ENCODE data around the gene MAP3K20. TPM values are rescaled to one million over a fixed set of nuclear protein-coding genes. Genes with fewer than 3 reads are reported as not detected.

The MAP3K20 gene
- total and polyA plus RNA-seq, 2 donors (not counting 3 experiments of a cell fraction or from before 2014, with no cell fraction given) = 7.8 to 31.5 TPM

DNA sequence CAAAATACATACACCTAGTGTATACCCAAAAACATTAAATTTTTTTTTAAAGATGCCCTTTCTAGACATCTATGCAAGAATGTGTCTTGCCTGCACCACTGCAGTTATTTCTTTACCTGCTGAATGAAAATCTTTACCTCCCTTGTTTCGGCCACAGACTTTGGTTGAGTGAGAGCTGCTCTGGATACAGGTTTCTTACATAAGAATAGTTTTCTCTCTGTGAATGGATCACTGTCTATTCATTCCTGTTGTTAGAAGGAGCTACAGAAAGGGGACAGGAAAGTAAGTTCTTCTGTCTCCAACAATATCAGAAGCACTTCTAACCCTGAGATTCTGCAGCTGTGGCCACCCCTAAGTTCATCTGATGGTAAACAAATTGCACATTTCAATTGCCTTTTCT lies 166.0 kb downstream of the MAP3K20 start:
- no peaks in the 10 kb centered on the region for H3K27me3 ChIP-seq (ENCODE audit: control insufficient read depth in 2 of 2, insufficient read depth in 2 of 2, low read length in 2 of 2)
- no peak overlapping the region for H3K27ac ChIP-seq (ENCODE audit: insufficient read depth, low read depth, low read length)
- no peaks in the 10 kb centered on the region for H3K9me3 ChIP-seq (replicated peaks; ENCODE audit: control insufficient read depth, insufficient read depth, low read length)
- H3K9me1 ChIP-seq (replicated peaks; ENCODE audit: control insufficient read depth, extremely low read depth, insufficient read depth, low read length) = no peaks in the 10 kb centered on the region
- no TSS peak for BruUV-seq (replicated peaks)
- TF ChIP-seq POLR2A (IDR thresholded peaks at IDR 0.05; ENCODE audit: low read depth, low read length) (no peak), JUN (IDR thresholded peaks at IDR 0.05; ENCODE audit: borderline replicate concordance, insufficient read depth, insufficient read length, low read depth) (no peak), POLR2AphosphoS5 (IDR thresholded peaks at IDR 0.05; ENCODE audit: insufficient read depth, low read depth, low read length) (no peak), FOS (IDR thresholded peaks at IDR 0.05; ENCODE audit: borderline replicate concordance, insufficient read depth, low read length) (no peak), MYC (IDR thresholded peaks at IDR 0.05; ENCODE audit: low read depth, low read length) (no peak)
- TF ChIP-seq, protein P1, sequence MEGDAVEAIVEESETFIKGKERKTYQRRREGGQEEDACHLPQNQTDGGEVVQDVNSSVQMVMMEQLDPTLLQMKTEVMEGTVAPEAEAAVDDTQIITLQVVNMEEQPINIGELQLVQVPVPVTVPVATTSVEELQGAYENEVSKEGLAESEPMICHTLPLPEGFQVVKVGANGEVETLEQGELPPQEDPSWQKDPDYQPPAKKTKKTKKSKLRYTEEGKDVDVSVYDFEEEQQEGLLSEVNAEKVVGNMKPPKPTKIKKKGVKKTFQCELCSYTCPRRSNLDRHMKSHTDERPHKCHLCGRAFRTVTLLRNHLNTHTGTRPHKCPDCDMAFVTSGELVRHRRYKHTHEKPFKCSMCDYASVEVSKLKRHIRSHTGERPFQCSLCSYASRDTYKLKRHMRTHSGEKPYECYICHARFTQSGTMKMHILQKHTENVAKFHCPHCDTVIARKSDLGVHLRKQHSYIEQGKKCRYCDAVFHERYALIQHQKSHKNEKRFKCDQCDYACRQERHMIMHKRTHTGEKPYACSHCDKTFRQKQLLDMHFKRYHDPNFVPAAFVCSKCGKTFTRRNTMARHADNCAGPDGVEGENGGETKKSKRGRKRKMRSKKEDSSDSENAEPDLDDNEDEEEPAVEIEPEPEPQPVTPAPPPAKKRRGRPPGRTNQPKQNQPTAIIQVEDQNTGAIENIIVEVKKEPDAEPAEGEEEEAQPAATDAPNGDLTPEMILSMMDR (IDR thresholded peaks at IDR 0.05; ENCODE audit: extremely low read depth in 1 of 2, insufficient read depth in 1 of 2, low read depth in 1 of 2, low read length in 2 of 2) = no peak
- TF ChIP-seq, protein P2, sequence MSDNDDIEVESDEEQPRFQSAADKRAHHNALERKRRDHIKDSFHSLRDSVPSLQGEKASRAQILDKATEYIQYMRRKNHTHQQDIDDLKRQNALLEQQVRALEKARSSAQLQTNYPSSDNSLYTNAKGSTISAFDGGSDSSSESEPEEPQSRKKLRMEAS (IDR thresholded peaks at IDR 0.05; ENCODE audit: insufficient read depth, insufficient read length) = no peak
- H3K79me2 ChIP-seq (ENCODE audit: control insufficient read depth, insufficient read depth, low read length) = no peaks in the 10 kb centered on the region
- no peaks in the 10 kb centered on the region for H3K4me1 ChIP-seq (ENCODE audit: control insufficient read depth, extremely low read depth, insufficient read depth, low read length)
- CTCF ChIA-PET = interaction anchor here (0.9 to 1.7 kb wide), 2 partner anchors 10 to 150 kb away, joined by 3 to 5 read pairs; no protein-coding TSS in a partner anchor
- POLR2A ChIA-PET = no interaction called here
- H3K4me2 ChIP-seq (ENCODE audit: insufficient read depth, low read length) = no peak overlapping the region
- no peak overlapping the region for H3K4me3 ChIP-seq (replicated peaks in 1 of 3; ENCODE audit: insufficient read depth in 1 of 3, low read depth in 1 of 3, low read length in 3 of 3)
- H4K20me1 ChIP-seq (replicated peaks; ENCODE audit: control insufficient read depth, extremely low read depth, insufficient read depth, low read length) = no peaks in the 10 kb centered on the region
- dilution Hi-C loops (cut with MboI; ENCODE audit: extremely low pct_ligation_motif_present, low sequenced_read_pairs) = no loop called here
- no peak for DNase-seq (ENCODE audit: low read depth, low spot score)
- no peaks in the 10 kb centered on the region for H3K36me3 ChIP-seq (ENCODE audit: control insufficient read depth in 2 of 2, extremely low read depth in 1 of 2, insufficient read depth in 2 of 2, low read length in 2 of 2)
- H3K9ac ChIP-seq (replicated peaks; ENCODE audit: extremely low read depth, insufficient read depth, low read length) = no peak overlapping the region
- intact Hi-C loops (cut with micrococcal nuclease) = no loop called here
- no peak overlapping the region for H2AFZ ChIP-seq (ENCODE audit: low read depth, low read length)
- FAIRE-seq = no peak
